Activated naive CD8-positive, alpha-beta T cell treated with anti-CD3 and anti-CD28 coated beads, Interleukin-2, amount 10 ng/mL, durations not matched to agents 7 days and 5 days (primary cell): ENCODE measurements around the gene ERVMER34-1. TPM values are rescaled to one million over a fixed set of nuclear protein-coding genes. Genes with fewer than 3 reads are reported as not detected.

ENCODE experiments used
- ATAC-seq: fragments of 150-1000 bp; cut with Tn5 transposase; one replicate; pipeline ENCODE4 v1.10.0; 2021; ENCODE audit warnings: low read depth, moderate library complexity
- POLR2A ChIA-PET: fragments of 350-600 bp; sonication (Branson Sonifier 250); formaldehyde crosslinking; loops from one replicate; lab custom pipeline; 2021; ENCODE audit warnings: antibody characterized with exemption; lab: Charles Lee
- DNase-seq: peaks from one replicate; pipeline ENCODE4 v3.0.0; 2021
- H3K27ac Mint-ChIP-seq: one replicate; pipeline ENCODE4 v1.8.0; 2022; ENCODE audit warnings: mild to moderate bottlenecking, mixed read lengths
- H3K27me3 Mint-ChIP-seq: one replicate; pipeline ENCODE4 v1.8.0; 2022; ENCODE audit warnings: mild to moderate bottlenecking, moderate library complexity, mixed read lengths
- H3K36me3 Mint-ChIP-seq: one replicate; pipeline ENCODE4 v1.8.0; 2021; ENCODE audit warnings: mild to moderate bottlenecking, mixed read lengths
- H3K4me1 Mint-ChIP-seq: one replicate; pipeline ENCODE4 v1.8.0; 2021; ENCODE audit warnings: mixed read lengths
- H3K4me3 Mint-ChIP-seq: one replicate; pipeline ENCODE4 v1.8.0; 2022; ENCODE audit warnings: mild to moderate bottlenecking, moderate library complexity, mixed read lengths
- H3K9me3 Mint-ChIP-seq: one replicate; pipeline ENCODE4 v1.8.0; 2021; ENCODE audit warnings: mixed read lengths
- total RNA-seq, 2 experiments: library from RNA; stranded (reverse); gene quantifications; one replicate each; pipeline ENCODE4 v1.2.3, GENCODE V29; 2021

ERVMER34-1 gene
- total RNA-seq, 2 experiments from 2014 or later: not detected

- Mint-ChIP-seq H3K9me3 (peaks cover 2% of the 10 kb centered on the region), H3K27me3 (peaks cover 49% of the 10 kb centered on the region), H3K4me1 (peaks cover 2% of the 10 kb centered on the region), H3K27ac (no peak overlapping the region), H3K36me3 (no peaks in the 10 kb centered on the region), H3K4me3 (peak overlapping the region; percentile 64)
- POLR2A ChIA-PET: no interaction called here
- ATAC-seq (no peak), DNase-seq (no peak)
These were observed 1.0 kb downstream of the ERVMER34-1 start for GRCh38 chr4:52750213-52750612.

DNA sequence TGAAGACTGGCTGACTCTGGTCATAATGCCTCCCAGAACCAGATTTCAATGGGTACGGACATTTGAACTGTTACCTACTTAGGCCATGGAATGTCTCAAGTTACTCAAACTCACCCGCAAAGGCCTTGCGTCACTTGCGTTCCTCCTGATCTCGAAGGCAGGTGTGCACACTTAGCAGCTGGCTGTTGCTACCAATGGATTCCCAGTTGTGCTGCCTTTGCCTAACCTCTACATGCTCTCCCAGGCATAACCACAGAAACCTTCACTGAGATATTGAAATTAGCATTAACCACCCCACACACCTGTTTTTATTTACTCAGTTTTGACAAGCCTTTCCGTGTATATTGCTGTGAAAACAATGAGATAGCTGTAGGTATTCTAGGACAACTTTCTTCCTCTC is 2.8 kb downstream of the ERVMER34-1 start:
- no peak for DNase-seq
- H3K27me3 Mint-ChIP-seq: peaks cover 42% of the 10 kb centered on the region
- H3K36me3 Mint-ChIP-seq: no peaks in the 10 kb centered on the region
- peaks cover 2% of the 10 kb centered on the region for H3K9me3 Mint-ChIP-seq
- no peak overlapping the region for H3K4me3 Mint-ChIP-seq
- ATAC-seq: no peak
- POLR2A ChIA-PET: interaction anchor here (0.5 kb wide), 1 partner anchor 251 kb away, joined by 4 read pairs; no protein-coding TSS in a partner anchor
- H3K4me1 Mint-ChIP-seq: peaks cover 2% of the 10 kb centered on the region
- no peak overlapping the region for H3K27ac Mint-ChIP-seq

GRCh38 chr4:52744588-52744987 is 6.6 kb downstream of the ERVMER34-1 start:
- no peak for ATAC-seq

DNA sequence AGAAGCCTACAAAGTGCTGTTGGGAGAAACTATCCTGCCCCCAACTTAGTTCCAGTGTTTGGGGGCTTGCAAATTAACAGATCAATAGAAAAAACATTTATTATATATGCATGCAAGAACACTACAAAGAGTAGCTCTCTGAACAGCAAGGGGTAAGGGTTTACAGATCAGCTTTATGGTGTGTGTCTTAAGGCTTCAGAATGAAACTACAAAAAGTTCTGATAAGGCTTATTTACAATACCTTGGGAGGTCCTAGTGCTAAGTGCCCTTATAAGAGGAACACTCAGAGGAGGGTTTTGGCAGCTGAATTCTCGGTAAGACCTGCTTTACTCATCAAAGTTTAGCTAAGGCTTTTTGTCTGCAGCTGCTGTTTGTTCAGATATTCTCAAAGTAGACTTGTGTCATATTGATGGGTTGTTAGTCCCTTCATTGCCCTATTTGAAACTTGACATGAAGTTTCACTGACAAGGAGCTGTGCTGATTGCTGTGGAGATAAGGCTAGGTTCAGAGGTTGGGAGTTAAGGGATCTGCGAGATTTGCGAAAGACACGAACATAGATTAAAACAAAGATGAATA is 7.7 kb downstream of the ERVMER34-1 start:
- Mint-ChIP-seq H3K9me3 (no peaks in the 10 kb centered on the region), H3K4me1 (peaks cover 3% of the 10 kb centered on the region), H3K4me3 (no peak overlapping the region), H3K27me3 (peaks cover 16% of the 10 kb centered on the region), H3K36me3 (peaks cover 2% of the 10 kb centered on the region), H3K27ac (no peak overlapping the region)
- no peak for ATAC-seq
- DNase-seq: no peak
- POLR2A ChIA-PET: no interaction called here

More at GRCh38 chr4:52744588-52744987, 6.6 kb downstream of the ERVMER34-1 start:
- no peak for DNase-seq
- H3K4me3 Mint-ChIP-seq: no peak overlapping the region
- peaks cover 16% of the 10 kb centered on the region for H3K27me3 Mint-ChIP-seq
- peaks cover 3% of the 10 kb centered on the region for H3K4me1 Mint-ChIP-seq
- POLR2A ChIA-PET: no interaction called here
- H3K9me3 Mint-ChIP-seq: no peaks in the 10 kb centered on the region
- H3K36me3 Mint-ChIP-seq: peaks cover 2% of the 10 kb centered on the region
- no peak overlapping the region for H3K27ac Mint-ChIP-seq

- Mint-ChIP-seq H3K4me1 (no peaks in the 10 kb centered on the region), H3K27me3 (no peaks in the 10 kb centered on the region), H3K27ac (no peak overlapping the region), H3K4me3 (no peak overlapping the region), H3K9me3 (no peaks in the 10 kb centered on the region), H3K36me3 (no peaks in the 10 kb centered on the region)
- POLR2A ChIA-PET: no interaction called here
- no peak for ATAC-seq
- DNase-seq: no peak
These were observed 21.6 kb downstream of the ERVMER34-1 start for GRCh38 chr4:52729586-52729985.

DNA sequence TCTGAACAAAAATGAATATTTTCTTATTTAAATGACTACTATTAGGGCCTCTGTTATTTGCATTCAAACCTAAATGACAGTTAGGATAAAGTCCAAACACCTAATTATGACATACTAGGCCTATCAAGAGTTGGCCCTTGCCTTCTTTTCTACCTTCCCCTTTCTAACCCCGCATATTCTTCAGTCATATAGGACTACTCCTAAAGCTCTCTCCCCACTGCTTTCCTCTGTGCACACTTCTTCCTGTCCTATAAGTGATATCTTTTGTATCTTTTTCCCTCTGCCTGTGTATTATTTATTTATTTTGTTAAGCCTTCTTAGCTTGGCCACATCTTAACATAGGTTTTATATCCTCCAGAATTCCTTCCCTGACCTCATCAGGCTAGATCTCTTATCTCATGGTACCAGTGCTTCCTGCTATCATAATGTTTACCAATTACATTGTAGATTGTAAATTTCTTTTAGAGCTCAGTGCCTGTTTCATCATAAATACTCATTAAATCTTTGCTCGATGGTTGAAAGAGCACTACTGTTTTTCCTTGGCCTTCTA is 22.5 kb downstream of the ERVMER34-1 start:
- no peak overlapping the region for H3K4me3 Mint-ChIP-seq
- H3K36me3 Mint-ChIP-seq: no peaks in the 10 kb centered on the region
- no peak overlapping the region for H3K27ac Mint-ChIP-seq
- no peak for DNase-seq
- H3K9me3 Mint-ChIP-seq: no peaks in the 10 kb centered on the region
- no peaks in the 10 kb centered on the region for H3K27me3 Mint-ChIP-seq
- no peak for ATAC-seq
- H3K4me1 Mint-ChIP-seq: no peaks in the 10 kb centered on the region
- POLR2A ChIA-PET: no interaction called here

DNA sequence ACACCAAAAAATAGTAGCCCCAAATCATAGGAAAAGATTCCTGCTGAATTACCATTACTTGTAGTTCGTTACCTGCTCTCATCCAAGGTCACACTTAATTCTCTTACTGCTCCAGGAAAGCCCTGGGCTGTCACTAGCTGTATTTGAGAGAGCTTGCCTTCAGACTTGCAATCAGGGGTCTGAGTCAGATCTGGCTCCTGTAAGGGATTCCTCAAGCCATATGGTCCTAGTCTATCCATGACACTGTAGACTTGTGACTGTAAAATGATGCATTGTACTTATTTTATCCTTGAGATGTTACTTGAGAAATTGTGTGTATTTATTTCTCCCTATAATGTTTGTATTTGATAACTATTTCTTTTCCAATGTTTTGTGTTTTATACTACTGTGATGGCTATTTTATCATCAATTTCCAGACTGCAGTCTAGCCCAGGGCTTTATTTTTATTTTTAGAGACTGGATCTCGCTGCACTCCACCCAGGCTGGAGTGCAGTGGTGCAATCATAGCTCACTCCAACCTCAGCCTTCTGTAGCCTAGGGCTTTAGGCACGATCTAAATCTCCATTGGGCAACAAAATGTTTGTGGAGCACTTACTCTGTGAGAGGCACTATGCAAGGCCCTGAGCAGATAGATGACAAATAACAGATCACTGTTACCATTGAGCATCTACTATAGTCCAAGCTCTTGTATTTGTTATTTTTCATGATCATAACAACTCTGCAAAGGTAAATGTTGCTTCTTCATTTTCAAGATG is 24.2 kb downstream of the ERVMER34-1 start:
- Mint-ChIP-seq H3K4me3 (no peak overlapping the region), H3K27me3 (no peaks in the 10 kb centered on the region), H3K9me3 (no peaks in the 10 kb centered on the region)

DNA sequence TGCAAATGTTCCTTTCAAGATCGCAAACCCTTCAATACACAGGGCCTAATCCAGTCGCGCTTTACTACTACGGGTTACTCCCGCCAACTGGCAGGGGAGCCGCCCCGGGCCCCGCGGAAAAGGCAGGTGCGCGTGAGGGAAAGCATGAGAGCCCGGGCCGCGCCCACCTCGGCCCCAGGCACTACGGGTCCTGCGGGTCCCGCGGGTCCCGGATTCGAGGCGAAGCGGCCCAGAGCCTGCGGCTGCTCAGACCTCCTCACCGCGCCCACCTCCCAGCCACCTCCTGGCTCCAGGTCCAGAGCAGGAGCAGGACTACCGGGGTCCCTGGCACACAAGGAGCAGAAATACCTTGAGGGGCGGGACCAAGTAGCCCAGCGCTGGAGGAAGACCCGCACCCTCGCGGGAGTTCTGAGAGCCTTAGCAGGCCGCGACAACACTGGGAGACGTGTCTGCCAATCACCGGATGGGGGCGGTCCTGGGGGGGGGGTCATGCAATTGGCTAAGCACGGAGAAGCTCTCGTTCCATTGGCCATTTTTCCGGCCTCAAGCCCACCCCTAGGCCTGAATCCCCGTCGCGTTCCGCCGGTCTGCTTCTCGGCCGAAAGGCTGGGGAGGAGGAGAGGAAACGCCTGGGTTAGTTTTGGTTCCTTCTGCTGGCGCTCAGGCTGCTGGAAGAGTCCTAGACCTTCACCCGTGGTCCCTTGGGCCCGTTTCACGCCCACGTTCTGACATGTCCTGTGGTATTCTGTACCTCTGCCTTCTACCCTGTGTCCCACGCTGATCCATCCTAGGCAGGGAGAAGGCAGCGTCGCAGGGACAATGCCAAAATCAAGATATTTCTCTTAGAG is 29.0 kb downstream of the ERVMER34-1 start:
- POLR2A ChIA-PET: interaction anchor here (0.9 to 3.9 kb wide), 5 partner anchors 9 to 260 kb away, joined by 3 to 105 read pairs (median 3); no protein-coding TSS in a partner anchor
- Mint-ChIP-seq H3K27me3 (no peaks in the 10 kb centered on the region), H3K4me3 (peak overlapping the region; percentile 87), H3K4me1 (peaks cover 10% of the 10 kb centered on the region), H3K36me3 (peaks cover 6% of the 10 kb centered on the region), H3K27ac (peak overlapping the region; percentile 80), H3K9me3 (no peaks in the 10 kb centered on the region)
- ATAC-seq (peak; percentile 97), DNase-seq (peak; percentile 83)

More for the DNA sequence above, 24.2 kb downstream of the ERVMER34-1 start:
- POLR2A ChIA-PET: interaction anchor here (0.8 kb wide), 1 partner anchor 15 kb away, joined by 5 read pairs; no protein-coding TSS in a partner anchor
- Mint-ChIP-seq H3K36me3 (no peaks in the 10 kb centered on the region), H3K4me1 (peaks cover 5% of the 10 kb centered on the region), H3K27ac (no peak overlapping the region)
- DNase-seq (no peak), ATAC-seq (no peak)

DNA sequence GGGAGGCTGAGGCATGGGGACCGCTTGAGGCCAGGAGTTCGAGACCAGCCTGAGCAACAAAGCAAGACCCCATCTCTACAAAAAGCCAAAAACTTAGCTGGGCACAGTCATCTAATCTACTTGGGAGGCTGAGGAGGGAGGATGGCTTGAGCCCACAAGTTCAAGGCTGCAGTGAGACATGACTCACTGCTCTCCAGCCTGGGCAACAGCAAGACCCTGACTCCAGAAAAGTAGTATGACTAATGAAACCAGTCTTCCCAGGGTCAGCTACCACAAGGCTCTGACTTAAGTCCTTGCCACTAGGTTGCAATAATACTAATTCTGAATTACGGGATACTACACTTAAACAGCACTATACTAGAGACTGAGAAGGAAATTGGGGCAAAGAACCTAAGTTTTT is 33.1 kb downstream of the ERVMER34-1 start:
- POLR2A ChIA-PET: no interaction called here
- H3K4me1 Mint-ChIP-seq: peaks cover 32% of the 10 kb centered on the region

GRCh38 chr4:52716364-52717151 is 34.7 kb downstream of the ERVMER34-1 start:
- H3K4me1 Mint-ChIP-seq: peaks cover 30% of the 10 kb centered on the region
- no peak overlapping the region for H3K4me3 Mint-ChIP-seq
- peaks cover 31% of the 10 kb centered on the region for H3K36me3 Mint-ChIP-seq
- ATAC-seq (no peak), DNase-seq (no peak)
- no peaks in the 10 kb centered on the region for H3K9me3 Mint-ChIP-seq
- H3K27me3 Mint-ChIP-seq: no peaks in the 10 kb centered on the region
- no peak overlapping the region for H3K27ac Mint-ChIP-seq
- POLR2A ChIA-PET: interaction anchor here (0.6 kb wide), 1 partner anchor 10 kb away, joined by 4 read pairs; no protein-coding TSS in a partner anchor

More for the DNA sequence above, 33.1 kb downstream of the ERVMER34-1 start:
- Mint-ChIP-seq H3K27me3 (no peaks in the 10 kb centered on the region), H3K27ac (no peak overlapping the region), H3K9me3 (no peaks in the 10 kb centered on the region), H3K4me3 (no peak overlapping the region), H3K36me3 (peaks cover 27% of the 10 kb centered on the region)
- DNase-seq: no peak
- ATAC-seq: no peak

- no peaks in the 10 kb centered on the region for H3K9me3 Mint-ChIP-seq
- POLR2A ChIA-PET: no interaction called here
- no peak overlapping the region for H3K27ac Mint-ChIP-seq
- ATAC-seq (no peak), DNase-seq (no peak)
- H3K4me3 Mint-ChIP-seq: no peak overlapping the region
- no peaks in the 10 kb centered on the region for H3K27me3 Mint-ChIP-seq
- H3K4me1 Mint-ChIP-seq: peaks cover 30% of the 10 kb centered on the region
- peaks cover 32% of the 10 kb centered on the region for H3K36me3 Mint-ChIP-seq
These were observed 35.3 kb downstream of the ERVMER34-1 start for GRCh38 chr4:52715914-52716313.

GRCh38 chr4:52715255-52715897 is 35.8 kb downstream of the ERVMER34-1 start:
- H3K27me3 Mint-ChIP-seq: no peaks in the 10 kb centered on the region
- POLR2A ChIA-PET: no interaction called here
- H3K4me3 Mint-ChIP-seq: peak overlapping the region; percentile 93
- H3K36me3 Mint-ChIP-seq: peaks cover 34% of the 10 kb centered on the region
- ATAC-seq (no peak), DNase-seq (no peak)
- peak overlapping the region; percentile 48 for H3K27ac Mint-ChIP-seq
- no peaks in the 10 kb centered on the region for H3K9me3 Mint-ChIP-seq
- peaks cover 35% of the 10 kb centered on the region for H3K4me1 Mint-ChIP-seq
